ENCODE data around the gene PNPLA6. TPM values are rescaled to one million over a fixed set of nuclear protein-coding genes. Genes with fewer than 3 reads are reported as not detected.
A peak's percentile ranks its signal among the peaks of the same experiment; 100 is the strongest.

Gene PNPLA6
- total and polyA plus RNA-seq, 4 experiments from 2014 or later, result 4.7 to 169 (median 90.8) TPM

DNA sequence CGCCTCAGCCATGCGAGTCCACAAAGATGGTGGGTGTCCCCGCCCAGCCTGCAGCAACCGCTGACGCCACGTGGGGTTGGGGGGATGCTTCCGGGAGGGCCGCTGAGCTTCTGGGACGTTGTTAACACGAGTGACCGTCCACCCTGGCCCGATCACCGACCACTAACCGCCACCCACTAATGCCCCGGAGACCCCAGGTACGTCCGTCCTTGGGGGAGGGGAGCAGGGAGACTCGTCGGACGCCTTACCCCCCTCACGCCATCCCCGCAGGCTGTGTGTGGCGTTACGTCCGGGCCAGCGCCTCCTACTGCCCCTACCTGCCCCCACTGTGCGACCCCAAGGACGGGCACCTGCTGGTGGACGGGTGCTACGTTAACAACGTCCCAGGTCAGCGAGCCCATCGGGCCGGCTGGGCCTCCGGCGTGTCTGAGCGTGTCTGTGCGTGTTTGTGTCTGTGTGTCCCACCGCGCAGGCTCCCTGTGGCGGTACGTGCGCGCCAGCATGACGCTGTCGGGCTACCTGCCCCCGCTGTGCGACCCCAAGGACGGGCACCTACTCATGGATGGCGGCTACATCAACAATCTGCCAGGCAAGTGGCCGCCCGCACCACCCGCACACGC lies 21.3 kb downstream of the PNPLA6 start:
- H3K36me3 ChIP-seq (ENCODE audit: insufficient read depth, low read length), result peaks cover 29% of the 10 kb centered on the region
- Mint-ChIP-seq H3K27ac (no peak overlapping the region), H3K4me3 (no peak overlapping the region), H3K36me3 (peaks cover 43 to 45% of the 10 kb centered on the region in 2 donors), H3K27me3 (no peaks in the 10 kb centered on the region), H3K9me3 (no peaks in the 10 kb centered on the region), H3K4me1 (peaks cover 0 to 6% (median 0%) of the 10 kb centered on the region in 4 donors)
- H3K9me3 ChIP-seq (ENCODE audit: control insufficient read depth in 1 of 2, low read length in 2 of 2), result no peaks in the 10 kb centered on the region
- H3K4me3 ChIP-seq (ENCODE audit: low read length in 2 of 2), result no peak overlapping the region
- H3K4me1 ChIP-seq (ENCODE audit: insufficient read depth, low read length), result no peaks in the 10 kb centered on the region
- intact Hi-C loops (cut with micrococcal nuclease), result no loop called here
- H3K27me3 ChIP-seq (ENCODE audit: insufficient read depth, low read length), result no peaks in the 10 kb centered on the region
- DNase-seq, result peak in 1 of 5 donors; percentile 15
- ChIA-PET CTCF (ENCODE audit: partially characterized antibody) (interaction anchor here (1.5 kb wide), 1 partner anchor 12 kb away, joined by 4 read pairs; no protein-coding TSS in a partner anchor), POLR2A (ENCODE audit: partially characterized antibody) (no interaction called here)
- H3K27ac ChIP-seq (ENCODE audit: low read depth, low read length), result no peak overlapping the region

DNA sequence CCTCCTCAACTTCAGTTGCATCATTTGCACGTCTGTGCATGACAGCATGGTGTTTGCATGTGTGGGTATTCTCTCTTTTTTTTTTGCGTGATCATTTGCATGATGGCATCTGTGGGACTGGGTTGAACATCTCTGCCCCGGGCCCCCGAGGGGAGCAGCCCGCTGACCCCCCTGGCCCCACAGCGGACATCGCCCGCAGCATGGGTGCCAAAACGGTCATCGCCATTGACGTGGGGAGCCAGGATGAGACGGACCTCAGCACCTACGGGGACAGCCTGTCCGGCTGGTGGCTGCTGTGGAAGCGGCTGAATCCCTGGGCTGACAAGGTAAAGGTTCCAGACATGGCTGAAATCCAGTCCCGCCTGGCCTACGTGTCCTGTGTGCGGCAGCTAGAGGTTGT lies 23.1 kb downstream of the PNPLA6 start:
- Mint-ChIP-seq H3K9me3 (no peaks in the 10 kb centered on the region), H3K27me3 (no peaks in the 10 kb centered on the region), H3K4me3 (no peak overlapping the region), H3K4me1 (no peaks in the 10 kb centered on the region), H3K36me3 (peaks cover 34 to 40% of the 10 kb centered on the region in 2 donors), H3K27ac (no peak overlapping the region)
- no peaks in the 10 kb centered on the region for H3K27me3 ChIP-seq (ENCODE audit: insufficient read depth, low read length)
- no peak overlapping the region for H3K4me3 ChIP-seq (ENCODE audit: low read length in 2 of 2)
- no peak overlapping the region for H3K27ac ChIP-seq (ENCODE audit: low read depth, low read length)
- intact Hi-C loops (cut with micrococcal nuclease), result no loop called here
- DNase-seq, result peak in 1 of 5 donors; percentile 9
- ChIA-PET CTCF (ENCODE audit: partially characterized antibody) (no interaction called here), POLR2A (ENCODE audit: partially characterized antibody) (interaction anchor here (1.5 kb wide), 1 partner anchor 10 kb away, joined by 3 read pairs; no protein-coding TSS in a partner anchor)
- H3K9me3 ChIP-seq (ENCODE audit: control insufficient read depth in 1 of 2, low read length in 2 of 2), result no peaks in the 10 kb centered on the region
- no peaks in the 10 kb centered on the region for H3K4me1 ChIP-seq (ENCODE audit: insufficient read depth, low read length)
- H3K36me3 ChIP-seq (ENCODE audit: insufficient read depth, low read length), result peaks cover 29% of the 10 kb centered on the region

DNA sequence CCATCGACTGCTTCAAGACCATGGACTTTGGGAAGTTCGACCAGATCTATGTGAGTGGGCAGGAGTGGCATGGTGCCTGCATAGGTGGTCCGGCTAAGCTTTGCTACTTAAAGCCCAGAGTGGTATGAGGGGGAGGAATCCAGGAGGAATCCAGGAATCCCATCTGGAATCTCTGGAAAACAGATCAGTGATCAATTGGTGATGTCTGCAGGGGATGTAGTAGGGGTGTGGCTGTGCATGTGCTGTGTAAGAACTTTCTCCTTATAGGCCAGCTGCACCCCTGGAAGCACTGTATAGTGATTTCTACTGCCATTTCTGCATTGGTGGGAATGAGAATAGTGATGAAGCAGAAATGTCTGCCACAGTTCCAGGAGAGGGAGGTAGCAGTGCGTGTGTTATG lies 23.6 kb downstream of the PNPLA6 start:
- H3K36me3 Mint-ChIP-seq, result peaks cover 34 to 40% of the 10 kb centered on the region in 2 donors
- H3K4me1 Mint-ChIP-seq, result no peaks in the 10 kb centered on the region

DNA sequence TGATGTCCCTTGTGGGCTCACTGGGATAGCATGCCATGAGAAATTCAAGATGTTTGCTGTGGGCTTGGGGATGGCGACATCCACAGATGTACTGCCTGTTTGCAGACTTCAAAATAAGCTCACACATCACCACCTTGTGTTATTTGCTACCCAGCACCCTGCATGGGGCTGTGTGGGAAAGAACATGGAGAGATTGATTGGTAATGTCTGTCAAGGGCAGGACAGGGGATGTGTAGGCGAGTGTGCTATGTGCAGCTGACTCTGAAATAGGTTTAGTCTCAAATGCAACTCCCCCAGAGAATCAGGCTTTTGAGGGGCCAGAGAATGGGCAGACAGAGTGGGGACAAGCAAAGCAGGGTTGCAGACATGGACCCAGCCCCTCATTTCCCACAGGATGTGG lies 24.7 kb downstream of the PNPLA6 start:
- H3K36me3 Mint-ChIP-seq, result peaks cover 34 to 37% of the 10 kb centered on the region in 2 donors
- DNase-seq, result no peak
- intact Hi-C loops (cut with micrococcal nuclease), result no loop called here
- CTCF ChIA-PET (ENCODE audit: partially characterized antibody), result interaction anchor here (1.8 kb wide), 1 partner anchor 9 kb away, joined by 4 read pairs; no protein-coding TSS in a partner anchor
- POLR2A ChIA-PET (ENCODE audit: partially characterized antibody), result interaction anchor here (0.6 kb wide), 1 partner anchor 186 kb away, joined by 3 read pairs; no protein-coding TSS in a partner anchor
- H3K27me3 Mint-ChIP-seq, result no peaks in the 10 kb centered on the region
- Histone ChIP-seq H3K27ac (ENCODE audit: low read depth, low read length) (no peak overlapping the region), H3K9me3 (ENCODE audit: control insufficient read depth in 1 of 2, low read length in 2 of 2) (no peaks in the 10 kb centered on the region), H3K36me3 (ENCODE audit: insufficient read depth, low read length) (peaks cover 29% of the 10 kb centered on the region), H3K4me3 (ENCODE audit: low read length in 2 of 2) (no peak overlapping the region), H3K27me3 (ENCODE audit: insufficient read depth, low read length) (no peaks in the 10 kb centered on the region), H3K4me1 (ENCODE audit: insufficient read depth, low read length) (no peaks in the 10 kb centered on the region)
- no peaks in the 10 kb centered on the region for H3K9me3 Mint-ChIP-seq
- H3K27ac Mint-ChIP-seq, result no peak overlapping the region
- H3K4me1 Mint-ChIP-seq, result no peaks in the 10 kb centered on the region
- no peak overlapping the region for H3K4me3 Mint-ChIP-seq

More for the DNA sequence above, 23.6 kb downstream of the PNPLA6 start:
- no peak for DNase-seq
- no peaks in the 10 kb centered on the region for H3K27me3 Mint-ChIP-seq
- ChIA-PET POLR2A (ENCODE audit: partially characterized antibody) (interaction anchor here (1.5 kb wide), 1 partner anchor 9 kb away, joined by 3 read pairs; no protein-coding TSS in a partner anchor), CTCF (ENCODE audit: partially characterized antibody) (interaction anchor here (1.8 kb wide), 1 partner anchor 10 kb away, joined by 4 read pairs; no protein-coding TSS in a partner anchor)
- no peak overlapping the region for H3K27ac ChIP-seq (ENCODE audit: low read depth, low read length)
- peaks cover 29% of the 10 kb centered on the region for H3K36me3 ChIP-seq (ENCODE audit: insufficient read depth, low read length)
- no peaks in the 10 kb centered on the region for H3K27me3 ChIP-seq (ENCODE audit: insufficient read depth, low read length)
- H3K27ac Mint-ChIP-seq, result peak overlapping the region in 1 of 7 donors; percentile 22
- no peaks in the 10 kb centered on the region for H3K9me3 Mint-ChIP-seq
- no peaks in the 10 kb centered on the region for H3K4me1 ChIP-seq (ENCODE audit: insufficient read depth, low read length)
- H3K4me3 Mint-ChIP-seq, result no peak overlapping the region
- H3K9me3 ChIP-seq (ENCODE audit: control insufficient read depth in 1 of 2, low read length in 2 of 2), result no peaks in the 10 kb centered on the region
- intact Hi-C loops (cut with micrococcal nuclease), result no loop called here
- H3K4me3 ChIP-seq (ENCODE audit: low read length in 2 of 2), result no peak overlapping the region

DNA sequence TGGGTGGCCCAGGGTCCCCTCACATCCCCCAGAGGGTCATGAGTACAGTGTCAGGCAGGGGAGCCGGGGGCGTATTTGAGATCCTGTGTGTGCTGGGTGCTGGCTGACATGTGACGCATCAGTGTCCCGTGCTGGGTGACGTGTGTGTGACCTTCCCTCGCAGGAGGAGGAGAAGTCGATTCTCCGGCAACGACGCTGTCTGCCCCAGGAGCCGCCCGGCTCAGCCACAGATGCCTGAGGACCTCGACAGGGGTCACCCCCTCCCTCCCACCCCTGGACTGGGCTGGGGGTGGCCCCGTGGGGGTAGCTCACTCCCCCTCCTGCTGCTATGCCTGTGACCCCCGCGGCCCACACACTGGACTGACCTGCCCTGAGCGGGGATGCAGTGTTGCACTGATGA lies 25.8 kb downstream of the PNPLA6 start:
- no peaks in the 10 kb centered on the region for H3K9me3 Mint-ChIP-seq

DNA sequence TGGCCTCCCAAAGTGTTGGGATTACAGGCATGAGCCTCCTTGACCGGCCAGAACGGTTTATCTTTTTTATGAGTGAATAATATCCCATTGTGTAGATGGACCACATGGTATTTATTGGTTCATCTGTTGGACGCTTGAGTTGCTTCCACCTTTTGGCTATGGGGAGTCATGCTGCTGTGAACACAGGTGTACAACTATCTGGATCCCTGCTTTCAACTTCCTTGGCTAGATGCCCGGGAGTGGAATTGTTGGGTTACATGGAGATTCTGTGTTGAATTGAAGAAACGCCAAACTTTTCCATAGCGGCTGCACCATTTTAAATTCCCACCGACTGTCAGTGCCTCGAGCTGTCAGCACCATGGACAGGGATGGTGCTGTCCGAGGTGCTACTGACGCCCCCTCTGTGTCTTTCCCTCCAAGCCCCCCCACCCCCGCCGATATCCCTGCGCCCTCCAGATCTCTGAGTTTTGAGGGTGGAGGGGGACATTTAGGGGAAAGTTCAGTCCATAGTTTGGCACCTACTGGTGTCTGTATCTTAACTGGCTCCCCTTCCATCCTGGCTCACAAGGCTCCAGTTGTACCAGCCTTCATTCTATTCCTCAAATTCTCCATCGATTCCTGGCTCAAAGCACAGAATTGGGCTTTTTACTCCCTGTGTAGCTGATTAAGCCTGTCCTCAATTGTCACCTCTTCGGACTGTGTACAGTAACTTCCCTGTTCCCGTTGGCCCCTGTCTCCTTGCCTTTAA lies 27.3 kb downstream of the PNPLA6 start:
- peaks cover 13% of the 10 kb centered on the region for H3K36me3 ChIP-seq (ENCODE audit: insufficient read depth, low read length)
- Mint-ChIP-seq H3K9me3 (no peaks in the 10 kb centered on the region), H3K4me3 (no peak overlapping the region), H3K4me1 (no peaks in the 10 kb centered on the region), H3K27me3 (no peaks in the 10 kb centered on the region), H3K36me3 (peaks cover 22 to 24% of the 10 kb centered on the region in 2 donors), H3K27ac (no peak overlapping the region)
- no peaks in the 10 kb centered on the region for H3K4me1 ChIP-seq (ENCODE audit: insufficient read depth, low read length)
- H3K27me3 ChIP-seq (ENCODE audit: insufficient read depth, low read length), result no peaks in the 10 kb centered on the region
- peak in 1 of 5 donors; percentile 5 for DNase-seq
- H3K9me3 ChIP-seq (ENCODE audit: control insufficient read depth in 1 of 2, low read length in 2 of 2), result no peaks in the 10 kb centered on the region
- intact Hi-C loops (cut with micrococcal nuclease), result no loop called here
- no peak overlapping the region for H3K4me3 ChIP-seq (ENCODE audit: low read length in 2 of 2)
- POLR2A ChIA-PET (ENCODE audit: partially characterized antibody), result no interaction called here
- H3K27ac ChIP-seq (ENCODE audit: low read depth, low read length), result no peak overlapping the region
- CTCF ChIA-PET (ENCODE audit: partially characterized antibody), result no interaction called here

More for the DNA sequence above, 25.8 kb downstream of the PNPLA6 start:
- POLR2A ChIA-PET (ENCODE audit: partially characterized antibody), result no interaction called here
- no peaks in the 10 kb centered on the region for H3K4me1 ChIP-seq (ENCODE audit: insufficient read depth, low read length)
- Mint-ChIP-seq H3K4me3 (no peak overlapping the region), H3K36me3 (peaks cover 31 to 32% of the 10 kb centered on the region in 2 donors), H3K27me3 (no peaks in the 10 kb centered on the region), H3K27ac (no peak overlapping the region), H3K4me1 (no peaks in the 10 kb centered on the region)
- DNase-seq, result peak in 1 of 5 donors; percentile 12
- no peaks in the 10 kb centered on the region for H3K9me3 ChIP-seq (ENCODE audit: control insufficient read depth in 1 of 2, low read length in 2 of 2)
- CTCF ChIA-PET (ENCODE audit: partially characterized antibody), result no interaction called here
- H3K27me3 ChIP-seq (ENCODE audit: insufficient read depth, low read length), result no peaks in the 10 kb centered on the region
- peaks cover 26% of the 10 kb centered on the region for H3K36me3 ChIP-seq (ENCODE audit: insufficient read depth, low read length)
- no peak overlapping the region for H3K4me3 ChIP-seq (ENCODE audit: low read length in 2 of 2)
- intact Hi-C loops (cut with micrococcal nuclease), result no loop called here
- no peak overlapping the region for H3K27ac ChIP-seq (ENCODE audit: low read depth, low read length)

DNA sequence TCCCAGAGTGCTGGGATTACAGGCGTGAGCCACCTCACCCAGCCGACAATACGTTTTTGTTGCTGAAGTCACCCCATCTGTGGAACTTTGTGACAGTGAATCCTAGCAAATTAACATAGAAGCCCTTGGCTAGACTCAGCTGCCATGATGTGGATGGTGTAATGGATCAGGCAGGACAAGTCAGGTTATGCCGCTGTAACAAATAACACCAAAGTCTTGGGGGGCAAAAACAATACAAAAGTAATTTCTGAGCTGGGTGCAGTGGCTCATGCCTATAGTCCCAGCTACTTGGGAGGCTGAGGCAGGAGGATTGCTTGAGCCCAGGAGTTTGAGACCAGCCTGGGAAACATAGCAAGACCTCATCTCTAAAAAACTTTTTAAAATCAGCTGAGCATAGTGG lies 29.3 kb downstream of the PNPLA6 start:
- H3K4me3 Mint-ChIP-seq, result no peak overlapping the region
- H3K36me3 ChIP-seq (ENCODE audit: insufficient read depth, low read length), result no peaks in the 10 kb centered on the region
- CTCF ChIA-PET (ENCODE audit: partially characterized antibody), result interaction anchor here (6.9 kb wide), 1 partner anchor 234 kb away, joined by 109 read pairs; no protein-coding TSS in a partner anchor

More for the DNA sequence above, 29.3 kb downstream of the PNPLA6 start:
- POLR2A ChIA-PET (ENCODE audit: partially characterized antibody), result interaction anchor here (0.5 kb wide), 1 partner anchor 8 kb away, joined by 4 read pairs; no protein-coding TSS in a partner anchor
- Mint-ChIP-seq H3K4me1 (no peaks in the 10 kb centered on the region), H3K36me3 (peaks cover 5 to 11% of the 10 kb centered on the region in 2 donors), H3K27ac (peak overlapping the region in 1 of 7 donors; percentile 19), H3K27me3 (no peaks in the 10 kb centered on the region), H3K9me3 (no peaks in the 10 kb centered on the region)
- Histone ChIP-seq H3K4me3 (ENCODE audit: low read length in 2 of 2) (no peak overlapping the region), H3K9me3 (ENCODE audit: control insufficient read depth in 1 of 2, low read length in 2 of 2) (no peaks in the 10 kb centered on the region), H3K27me3 (ENCODE audit: insufficient read depth, low read length) (no peaks in the 10 kb centered on the region), H3K27ac (ENCODE audit: low read depth, low read length) (no peak overlapping the region), H3K4me1 (ENCODE audit: insufficient read depth, low read length) (no peaks in the 10 kb centered on the region)
- intact Hi-C loops (cut with micrococcal nuclease), result no loop called here
- no peak for DNase-seq

Measured in CD4-positive, alpha-beta memory T cell (primary cell).